HepG2 (cell line): ENCODE results near the gene AAR2. TPM values are rescaled to one million over a fixed set of nuclear protein-coding genes. Genes with fewer than 3 reads are reported as not detected.

ENCODE experiments used
- DDIT3 ChIP-seq: sonication (generic); formaldehyde crosslinking; IDR thresholded peaks from 2 replicates; pipeline ENCODE4 v1.4.0; 2020; ENCODE audit warnings: mild to moderate bottlenecking, missing genetic modification reagents
- GZF1 ChIP-seq: sonication (generic); formaldehyde crosslinking; IDR thresholded peaks from 2 replicates; pipeline ENCODE4 v1.5.1; 2020; ENCODE audit warnings: mild to moderate bottlenecking, missing genetic modification reagents
- HNRNPH1 ChIP-seq: fragments of 200-400 bp; formaldehyde crosslinking; optimal IDR thresholded peaks from 2 replicates; pipeline ENCODE3; 2017; ENCODE audit warnings: mild to moderate bottlenecking, low read depth, low read length
- ISL2 ChIP-seq: sonication (generic); formaldehyde crosslinking; IDR thresholded peaks from 2 replicates; pipeline ENCODE4 v1.5.0; 2020; ENCODE audit warnings: missing genetic modification reagents
- NONO ChIP-seq, 2 experiments: fragments of 450-650 bp in 1 of 2; sonication (generic) in 1 of 2; formaldehyde crosslinking in 1 of 2; IDR thresholded peaks in 1 of 2; conservative IDR thresholded peaks in 1 of 2; 2 replicates each; pipeline versions ENCODE4 v1.6.1 to v1.8.0; 2017 to 2022; ENCODE audit warnings: mild to moderate bottlenecking in 1 of 2, missing genetic modification reagents in 1 of 2, moderate library complexity in 1 of 2
- SMARCC2 ChIP-seq: fragments of 450-650 bp; IDR thresholded peaks from 2 replicates; pipeline ENCODE4 v1.6.1; 2017; ENCODE audit warnings: antibody characterized with exemption, mild to moderate bottlenecking
- SNAI1 ChIP-seq: sonication (generic); formaldehyde crosslinking; IDR thresholded peaks from 2 replicates; pipeline ENCODE4 v1.5.0; 2020; ENCODE audit warnings: mild to moderate bottlenecking, missing genetic modification reagents, borderline replicate concordance
- ZNF614 ChIP-seq: IDR thresholded peaks from 2 replicates; pipeline ENCODE4 v1.6.1; 2018; ENCODE audit warnings: missing biosample characterization, missing genetic modification reagents, inconsistent platforms, borderline replicate concordance
- ZNF747 ChIP-seq: sonication (generic); formaldehyde crosslinking; IDR thresholded peaks from 2 replicates; pipeline ENCODE4 v1.8.1; 2023; ENCODE audit warnings: missing genetic modification reagents, mild to moderate bottlenecking, borderline replicate concordance
- polyA plus RNA-seq, 8 experiments: library from polyadenylated mRNA; depleted of rRNA in 3 of 8; stranded (reverse) in 7 of 8; unstranded in 1 of 8; fragments of >200 nt; fragmentation: Illumina TruSeq in 4 of 8; extraction: Trizol in 4 of 8; gene quantifications; 2 replicates each; pipeline versions ENCODE4 v1.2.1 to v1.2.3, GENCODE V29; 2011 to 2016; ENCODE audit warnings: low read depth in 4 of 8, missing spikeins in 1 of 8, mixed read lengths in 1 of 8; ENCODE audit not compliant: insufficient read depth in 1 of 8
- total RNA-seq, 5 experiments: library from RNA; depleted of rRNA; stranded (reverse); fragments of >200 nt; fragmentation: Illumina TruSeq; extraction: Trizol; gene quantifications; 2 replicates each; pipeline ENCODE4 v1.2.3, GENCODE V29; 2016; ENCODE audit warnings: low read depth in 1 of 5
- TF ChIP-seq, protein P1 (sequence below): sonication (generic); formaldehyde crosslinking; conservative IDR thresholded peaks from 2 replicates; pipeline ENCODE4 v1.5.0; 2020; ENCODE audit warnings: missing genetic modification reagents
- TF ChIP-seq, protein P2 (sequence below): sonication (generic); formaldehyde crosslinking; IDR thresholded peaks from 2 replicates; pipeline ENCODE4 v1.4.0; 2020; ENCODE audit warnings: missing genetic modification reagents
- TF ChIP-seq, protein P3 (sequence below): sonication (generic); formaldehyde crosslinking; IDR thresholded peaks from 2 replicates; pipeline ENCODE4 v1.4.0; 2020; ENCODE audit warnings: missing genetic modification reagents, borderline replicate concordance

AAR2 gene
- total and polyA plus RNA-seq, 2 of the 13 experiments (the other 11 are each of a cell fraction or from before 2014, with no cell fraction given), result 45.2 to 46.2 TPM

GRCh38 chr20:36202891-36203338 is 33.4 kb upstream of the AAR2 start (continued):
- TF ChIP-seq, protein P1, sequence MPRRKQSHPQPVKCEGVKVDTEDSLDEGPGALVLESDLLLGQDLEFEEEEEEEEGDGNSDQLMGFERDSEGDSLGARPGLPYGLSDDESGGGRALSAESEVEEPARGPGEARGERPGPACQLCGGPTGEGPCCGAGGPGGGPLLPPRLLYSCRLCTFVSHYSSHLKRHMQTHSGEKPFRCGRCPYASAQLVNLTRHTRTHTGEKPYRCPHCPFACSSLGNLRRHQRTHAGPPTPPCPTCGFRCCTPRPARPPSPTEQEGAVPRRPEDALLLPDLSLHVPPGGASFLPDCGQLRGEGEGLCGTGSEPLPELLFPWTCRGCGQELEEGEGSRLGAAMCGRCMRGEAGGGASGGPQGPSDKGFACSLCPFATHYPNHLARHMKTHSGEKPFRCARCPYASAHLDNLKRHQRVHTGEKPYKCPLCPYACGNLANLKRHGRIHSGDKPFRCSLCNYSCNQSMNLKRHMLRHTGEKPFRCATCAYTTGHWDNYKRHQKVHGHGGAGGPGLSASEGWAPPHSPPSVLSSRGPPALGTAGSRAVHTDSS, result no peak
- TF ChIP-seq DDIT3 (no peak), GZF1 (CRISPR knock-in tag) (no peak), NONO (IDR thresholded peaks at IDR 0.05) (no peak), NONO (CRISPR knock-in tag; conservative IDR thresholded peaks at IDR 0.05) (no peak), HNRNPH1 (no peak), ZNF747 (CRISPR knock-in tag) (no peak), ISL2 (CRISPR knock-in tag) (no peak), ZNF614 (no peak; the same call in 1 of the 2 replicates), SNAI1 (CRISPR knock-in tag) (no peak), SMARCC2 (no peak)
- TF ChIP-seq, protein P2, sequence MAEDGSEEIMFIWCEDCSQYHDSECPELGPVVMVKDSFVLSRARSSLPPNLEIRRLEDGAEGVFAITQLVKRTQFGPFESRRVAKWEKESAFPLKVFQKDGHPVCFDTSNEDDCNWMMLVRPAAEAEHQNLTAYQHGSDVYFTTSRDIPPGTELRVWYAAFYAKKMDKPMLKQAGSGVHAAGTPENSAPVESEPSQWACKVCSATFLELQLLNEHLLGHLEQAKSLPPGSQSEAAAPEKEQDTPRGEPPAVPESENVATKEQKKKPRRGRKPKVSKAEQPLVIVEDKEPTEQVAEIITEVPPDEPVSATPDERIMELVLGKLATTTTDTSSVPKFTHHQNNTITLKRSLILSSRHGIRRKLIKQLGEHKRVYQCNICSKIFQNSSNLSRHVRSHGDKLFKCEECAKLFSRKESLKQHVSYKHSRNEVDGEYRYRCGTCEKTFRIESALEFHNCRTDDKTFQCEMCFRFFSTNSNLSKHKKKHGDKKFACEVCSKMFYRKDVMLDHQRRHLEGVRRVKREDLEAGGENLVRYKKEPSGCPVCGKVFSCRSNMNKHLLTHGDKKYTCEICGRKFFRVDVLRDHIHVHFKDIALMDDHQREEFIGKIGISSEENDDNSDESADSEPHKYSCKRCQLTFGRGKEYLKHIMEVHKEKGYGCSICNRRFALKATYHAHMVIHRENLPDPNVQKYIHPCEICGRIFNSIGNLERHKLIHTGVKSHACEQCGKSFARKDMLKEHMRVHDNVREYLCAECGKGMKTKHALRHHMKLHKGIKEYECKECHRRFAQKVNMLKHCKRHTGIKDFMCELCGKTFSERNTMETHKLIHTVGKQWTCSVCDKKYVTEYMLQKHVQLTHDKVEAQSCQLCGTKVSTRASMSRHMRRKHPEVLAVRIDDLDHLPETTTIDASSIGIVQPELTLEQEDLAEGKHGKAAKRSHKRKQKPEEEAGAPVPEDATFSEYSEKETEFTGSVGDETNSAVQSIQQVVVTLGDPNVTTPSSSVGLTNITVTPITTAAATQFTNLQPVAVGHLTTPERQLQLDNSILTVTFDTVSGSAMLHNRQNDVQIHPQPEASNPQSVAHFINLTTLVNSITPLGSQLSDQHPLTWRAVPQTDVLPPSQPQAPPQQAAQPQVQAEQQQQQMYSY, result no peak
- TF ChIP-seq, protein P3, sequence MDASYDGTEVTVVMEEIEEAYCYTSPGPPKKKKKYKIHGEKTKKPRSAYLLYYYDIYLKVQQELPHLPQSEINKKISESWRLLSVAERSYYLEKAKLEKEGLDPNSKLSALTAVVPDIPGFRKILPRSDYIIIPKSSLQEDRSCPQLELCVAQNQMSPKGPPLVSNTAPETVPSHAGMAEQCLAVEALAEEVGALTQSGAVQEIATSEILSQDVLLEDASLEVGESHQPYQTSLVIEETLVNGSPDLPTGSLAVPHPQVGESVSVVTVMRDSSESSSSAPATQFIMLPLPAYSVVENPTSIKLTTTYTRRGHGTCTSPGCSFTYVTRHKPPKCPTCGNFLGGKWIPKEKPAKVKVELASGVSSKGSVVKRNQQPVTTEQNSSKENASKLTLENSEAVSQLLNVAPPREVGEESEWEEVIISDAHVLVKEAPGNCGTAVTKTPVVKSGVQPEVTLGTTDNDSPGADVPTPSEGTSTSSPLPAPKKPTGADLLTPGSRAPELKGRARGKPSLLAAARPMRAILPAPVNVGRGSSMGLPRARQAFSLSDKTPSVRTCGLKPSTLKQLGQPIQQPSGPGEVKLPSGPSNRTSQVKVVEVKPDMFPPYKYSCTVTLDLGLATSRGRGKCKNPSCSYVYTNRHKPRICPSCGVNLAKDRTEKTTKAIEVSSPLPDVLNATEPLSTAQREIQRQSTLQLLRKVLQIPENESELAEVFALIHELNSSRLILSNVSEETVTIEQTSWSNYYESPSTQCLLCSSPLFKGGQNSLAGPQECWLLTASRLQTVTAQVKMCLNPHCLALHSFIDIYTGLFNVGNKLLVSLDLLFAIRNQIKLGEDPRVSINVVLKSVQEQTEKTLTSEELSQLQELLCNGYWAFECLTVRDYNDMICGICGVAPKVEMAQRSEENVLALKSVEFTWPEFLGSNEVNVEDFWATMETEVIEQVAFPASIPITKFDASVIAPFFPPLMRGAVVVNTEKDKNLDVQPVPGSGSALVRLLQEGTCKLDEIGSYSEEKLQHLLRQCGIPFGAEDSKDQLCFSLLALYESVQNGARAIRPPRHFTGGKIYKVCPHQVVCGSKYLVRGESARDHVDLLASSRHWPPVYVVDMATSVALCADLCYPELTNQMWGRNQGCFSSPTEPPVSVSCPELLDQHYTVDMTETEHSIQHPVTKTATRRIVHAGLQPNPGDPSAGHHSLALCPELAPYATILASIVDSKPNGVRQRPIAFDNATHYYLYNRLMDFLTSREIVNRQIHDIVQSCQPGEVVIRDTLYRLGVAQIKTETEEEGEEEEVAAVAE (CRISPR knock-in tag), result peak; percentile 34; the same call in 1 of the 2 replicates
